ENCODE measurements around the gene DNAI2. TPM values are rescaled to one million over a fixed set of nuclear protein-coding genes. Genes with fewer than 3 reads are reported as not detected.

Gene DNAI2
- total RNA-seq, 1 experiment from 2014 or later: not detected

DNA sequence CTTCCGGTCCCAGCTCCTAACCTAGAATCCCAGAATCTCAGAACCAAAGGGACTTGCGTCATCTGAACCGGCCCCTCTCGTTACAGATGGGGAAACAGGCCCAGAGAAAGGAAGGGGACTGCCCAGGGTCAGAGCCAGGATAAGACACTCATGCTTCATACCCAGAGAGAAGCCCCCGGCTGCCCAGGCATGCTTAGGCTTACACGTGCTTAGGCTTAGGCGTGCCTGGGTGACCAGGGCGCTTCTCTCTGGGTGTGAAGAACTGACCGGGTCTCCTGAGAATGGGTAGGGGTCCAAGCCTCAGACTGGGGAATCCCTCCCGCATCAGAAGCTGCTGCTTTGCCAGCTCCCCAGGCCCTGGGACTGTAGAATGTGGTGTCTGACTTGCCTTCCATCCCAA is 29.9 kb upstream of the DNAI2 start:
- Histone ChIP-seq H3F3A (ENCODE audit: low read length, unreplicated experiment) (no peaks in the 10 kb centered on the region), H3K4me2 (ENCODE audit: low read length) (no peak overlapping the region), H3K27ac (ENCODE audit: low read length) (no peak overlapping the region), H3K9me3 (ENCODE audit: low read length) (no peaks in the 10 kb centered on the region), H3K79me2 (ENCODE audit: low read length) (no peaks in the 10 kb centered on the region), H2AFZ (ENCODE audit: low read length) (no peak overlapping the region), H3K27me3 (ENCODE audit: low read length) (no peaks in the 10 kb centered on the region), H3K4me1 (ENCODE audit: insufficient read depth, low read length) (no peaks in the 10 kb centered on the region), H3K36me3 (ENCODE audit: low read depth, low read length) (no peaks in the 10 kb centered on the region), H3K4me3 (ENCODE audit: low read length) (no peak overlapping the region), H3K9ac (ENCODE audit: low read length) (no peak overlapping the region), H3K9me2 (replicated peaks; ENCODE audit: low read length) (no peaks in the 10 kb centered on the region), H4K20me1 (ENCODE audit: low read length) (no peaks in the 10 kb centered on the region)
- CTCF ChIA-PET: no interaction called here
- DNase-seq (no peak), ATAC-seq (no peak)
- intact Hi-C loops (cut with micrococcal nuclease): no loop called here
- BruUV-seq (replicated peaks): no TSS peak
- TF ChIP-seq, protein P1, sequence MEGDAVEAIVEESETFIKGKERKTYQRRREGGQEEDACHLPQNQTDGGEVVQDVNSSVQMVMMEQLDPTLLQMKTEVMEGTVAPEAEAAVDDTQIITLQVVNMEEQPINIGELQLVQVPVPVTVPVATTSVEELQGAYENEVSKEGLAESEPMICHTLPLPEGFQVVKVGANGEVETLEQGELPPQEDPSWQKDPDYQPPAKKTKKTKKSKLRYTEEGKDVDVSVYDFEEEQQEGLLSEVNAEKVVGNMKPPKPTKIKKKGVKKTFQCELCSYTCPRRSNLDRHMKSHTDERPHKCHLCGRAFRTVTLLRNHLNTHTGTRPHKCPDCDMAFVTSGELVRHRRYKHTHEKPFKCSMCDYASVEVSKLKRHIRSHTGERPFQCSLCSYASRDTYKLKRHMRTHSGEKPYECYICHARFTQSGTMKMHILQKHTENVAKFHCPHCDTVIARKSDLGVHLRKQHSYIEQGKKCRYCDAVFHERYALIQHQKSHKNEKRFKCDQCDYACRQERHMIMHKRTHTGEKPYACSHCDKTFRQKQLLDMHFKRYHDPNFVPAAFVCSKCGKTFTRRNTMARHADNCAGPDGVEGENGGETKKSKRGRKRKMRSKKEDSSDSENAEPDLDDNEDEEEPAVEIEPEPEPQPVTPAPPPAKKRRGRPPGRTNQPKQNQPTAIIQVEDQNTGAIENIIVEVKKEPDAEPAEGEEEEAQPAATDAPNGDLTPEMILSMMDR (conservative IDR thresholded peaks at IDR 0.05; ENCODE audit: low read depth, low read length): no peak
- TF ChIP-seq EZH2phosphoT487 (IDR thresholded peaks at IDR 0.05; ENCODE audit: borderline replicate concordance, low read length) (no peak), EZH2 (IDR thresholded peaks at IDR 0.05; ENCODE audit: low read length, unreplicated experiment) (no peak)
- POLR2A ChIA-PET (ENCODE audit: unreplicated experiment): no interaction called here

DNA sequence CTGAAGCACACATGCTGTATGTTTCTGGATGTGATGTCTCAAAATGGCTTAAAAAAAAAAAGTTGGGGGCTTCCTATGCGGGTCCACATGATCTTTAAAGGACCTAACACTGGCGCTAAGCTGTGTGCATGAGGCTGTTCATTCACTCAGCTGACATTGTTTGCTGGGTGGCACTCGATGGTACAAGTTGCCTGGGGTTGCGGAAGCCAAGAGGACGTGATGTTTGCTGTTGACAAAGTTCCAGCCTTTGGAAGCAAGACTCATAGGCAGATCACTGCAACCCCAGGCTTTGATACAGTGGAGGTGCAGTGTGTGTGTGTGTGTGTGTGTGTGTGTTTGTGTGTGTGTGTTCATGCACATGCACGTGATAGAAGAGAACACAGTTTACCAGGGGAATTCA is 29.5 kb upstream of the DNAI2 start:
- no peaks in the 10 kb centered on the region for H3K4me1 ChIP-seq (ENCODE audit: insufficient read depth, low read length)
- BruUV-seq (replicated peaks): no TSS peak
- ATAC-seq: no peak
- no peak for TF ChIP-seq EZH2 (IDR thresholded peaks at IDR 0.05; ENCODE audit: low read length, unreplicated experiment)
- TF ChIP-seq, protein P1 (conservative IDR thresholded peaks at IDR 0.05; ENCODE audit: low read depth, low read length): no peak
- no peak for TF ChIP-seq EZH2phosphoT487 (IDR thresholded peaks at IDR 0.05; ENCODE audit: borderline replicate concordance, low read length)
- intact Hi-C loops (cut with micrococcal nuclease): no loop called here
- DNase-seq: no peak
- H3K27ac ChIP-seq (ENCODE audit: low read length): no peak overlapping the region
- H3K9me3 ChIP-seq (ENCODE audit: low read length): no peaks in the 10 kb centered on the region
- H3K27me3 ChIP-seq (ENCODE audit: low read length): no peaks in the 10 kb centered on the region
- no peak overlapping the region for H3K4me2 ChIP-seq (ENCODE audit: low read length)
- H3K4me3 ChIP-seq (ENCODE audit: low read length): no peak overlapping the region
- H4K20me1 ChIP-seq (ENCODE audit: low read length): no peaks in the 10 kb centered on the region
- no peaks in the 10 kb centered on the region for H3K79me2 ChIP-seq (ENCODE audit: low read length)
- H3K9ac ChIP-seq (ENCODE audit: low read length): no peak overlapping the region
- H3F3A ChIP-seq (ENCODE audit: low read length, unreplicated experiment): no peaks in the 10 kb centered on the region
- H3K9me2 ChIP-seq (replicated peaks; ENCODE audit: low read length): no peaks in the 10 kb centered on the region
- H3K36me3 ChIP-seq (ENCODE audit: low read depth, low read length): no peaks in the 10 kb centered on the region
- POLR2A ChIA-PET (ENCODE audit: unreplicated experiment): no interaction called here
- no peak overlapping the region for H2AFZ ChIP-seq (ENCODE audit: low read length)
- CTCF ChIA-PET: no interaction called here

DNA sequence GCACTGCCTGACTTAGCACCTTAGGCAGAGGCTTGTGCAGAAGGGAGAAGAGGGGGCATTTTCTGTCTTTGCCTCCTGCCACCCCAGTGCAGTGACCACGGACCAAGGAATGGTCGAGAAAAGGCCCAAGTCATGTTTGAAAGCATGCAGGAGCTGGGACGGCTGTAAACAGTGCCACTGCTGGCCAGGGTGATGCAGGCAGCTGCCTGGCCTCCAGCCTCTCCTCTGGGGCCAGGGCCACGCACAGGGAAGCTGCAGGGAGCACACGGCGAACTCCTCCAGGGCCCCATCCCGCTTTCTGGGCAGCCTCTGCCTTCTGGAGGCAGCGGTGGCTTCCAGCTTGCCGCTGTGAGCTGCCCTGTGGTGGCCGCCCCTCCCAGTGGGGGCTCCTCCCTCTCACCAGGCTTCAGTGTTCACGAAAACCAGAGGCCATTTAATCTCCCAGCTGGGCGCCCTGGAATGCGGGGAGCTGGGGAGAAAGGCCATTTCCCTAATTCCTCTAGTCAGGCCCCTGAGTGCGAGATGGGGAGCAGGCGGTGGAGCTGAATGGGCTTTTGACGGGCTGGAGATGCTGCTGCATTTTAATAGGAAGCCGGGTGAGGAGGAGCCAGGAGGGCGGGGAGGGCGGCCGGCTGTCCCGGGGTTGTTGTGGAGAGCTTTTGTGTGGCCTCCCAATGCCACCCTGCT is 28.7 kb upstream of the DNAI2 start:
- intact Hi-C loops (cut with micrococcal nuclease): no loop called here
- H3K4me1 ChIP-seq (ENCODE audit: insufficient read depth, low read length): no peaks in the 10 kb centered on the region
- DNase-seq (no peak), ATAC-seq (no peak)
- no peaks in the 10 kb centered on the region for H3K27me3 ChIP-seq (ENCODE audit: low read length)
- H2AFZ ChIP-seq (ENCODE audit: low read length): no peak overlapping the region
- no peak overlapping the region for H3K4me3 ChIP-seq (ENCODE audit: low read length)
- CTCF ChIA-PET: no interaction called here
- no TSS peak for BruUV-seq (replicated peaks)
- no peaks in the 10 kb centered on the region for H3K9me3 ChIP-seq (ENCODE audit: low read length)
- POLR2A ChIA-PET (ENCODE audit: unreplicated experiment): no interaction called here
- no peak overlapping the region for H3K4me2 ChIP-seq (ENCODE audit: low read length)
- H3K79me2 ChIP-seq (ENCODE audit: low read length): no peaks in the 10 kb centered on the region
- no peak overlapping the region for H3K9ac ChIP-seq (ENCODE audit: low read length)
- H3F3A ChIP-seq (ENCODE audit: low read length, unreplicated experiment): no peaks in the 10 kb centered on the region
- H3K27ac ChIP-seq (ENCODE audit: low read length): no peak overlapping the region
- no peaks in the 10 kb centered on the region for H3K9me2 ChIP-seq (replicated peaks; ENCODE audit: low read length)
- TF ChIP-seq EZH2phosphoT487 (IDR thresholded peaks at IDR 0.05; ENCODE audit: borderline replicate concordance, low read length): no peak
- TF ChIP-seq, protein P1 (conservative IDR thresholded peaks at IDR 0.05; ENCODE audit: low read depth, low read length): no peak
- TF ChIP-seq EZH2 (IDR thresholded peaks at IDR 0.05; ENCODE audit: low read length, unreplicated experiment): no peak
- H4K20me1 ChIP-seq (ENCODE audit: low read length): no peaks in the 10 kb centered on the region
- H3K36me3 ChIP-seq (ENCODE audit: low read depth, low read length): no peaks in the 10 kb centered on the region
